OCI-LY7 (cell line): Measurements from ENCODE around the gene ADAMTSL3. TPM values are rescaled to one million over a fixed set of nuclear protein-coding genes. Genes with fewer than 3 reads are reported as not detected.

Experiments
- BruUV-seq: library from RNA; stranded (reverse); fragments of 400-500 nt; replicated peaks from 2 replicates; lab custom pipeline; 2021; lab: Mats Ljungman, UMichigan
- CTCF ChIA-PET: fragments of 300-600 bp; sonication (Branson Sonifier 250); formaldehyde crosslinking; loops from one replicate; lab custom pipeline; 2022; ENCODE audit warnings: antibody characterized with exemption; ENCODE audit not compliant: unreplicated experiment; lab: Charles Lee
- POLR2A ChIA-PET: fragments of 300-600 bp; sonication (Branson Sonifier 250); formaldehyde crosslinking; loops from one replicate; lab custom pipeline; 2022; ENCODE audit warnings: antibody characterized with exemption; lab: Charles Lee
- DNase-seq: peaks from one replicate; pipeline ENCODE4 v3.0.0-alpha.2; 2015; ENCODE audit warnings: low spot score
- H2AFZ ChIP-seq: fragments of 200-600 bp; sonication (generic), shearing (Covaris generic); 2 replicates; pipeline ENCODE4 v1.6.1; 2014; ENCODE audit warnings: mild to moderate bottlenecking, antibody characterized with exemption, low read length, moderate library complexity
- H3K27ac ChIP-seq: fragments of 200-600 bp; sonication (generic); 2 replicates; pipeline ENCODE4 v1.5.1; 2014; ENCODE audit warnings: mixed run types, low read depth, mild to moderate bottlenecking, moderate library complexity, low read length, inconsistent platforms; ENCODE audit not compliant: poor library complexity, severe bottlenecking
- H3K36me3 ChIP-seq: fragments of 200-600 bp; sonication (generic); 2 replicates; pipeline ENCODE4 v1.6.1; 2014; ENCODE audit warnings: mild to moderate bottlenecking, antibody characterized with exemption, low read length, moderate library complexity, mixed read lengths; ENCODE audit not compliant: insufficient read depth
- H3K4me1 ChIP-seq: fragments of 200-600 bp; sonication (generic); 2 replicates; pipeline ENCODE4 v1.5.1; 2014; ENCODE audit warnings: mild to moderate bottlenecking, low read length; ENCODE audit not compliant: insufficient read depth, poor library complexity, severe bottlenecking
- H3K4me2 ChIP-seq: fragments of 200-600 bp; sonication (generic); 2 replicates; pipeline ENCODE4 v1.6.1; 2014; ENCODE audit warnings: mild to moderate bottlenecking, low read length
- H3K4me3 ChIP-seq: fragments of 200-600 bp; sonication (generic); 2 replicates; pipeline ENCODE4 v1.5.1; 2014; ENCODE audit warnings: mild to moderate bottlenecking, low read depth, low read length; ENCODE audit not compliant: poor library complexity, severe bottlenecking
- H3K79me2 ChIP-seq: fragments of 200-600 bp; sonication (generic); 2 replicates; pipeline ENCODE4 v1.6.1; 2016; ENCODE audit warnings: low read depth, mild to moderate bottlenecking, low read length, moderate library complexity, mixed read lengths; ENCODE audit not compliant: insufficient read depth
- H3K9me2 ChIP-seq: fragments of 200-600 bp; sonication (generic); 2 replicates; pipeline ENCODE4 v1.6.1; 2016; ENCODE audit warnings: mild to moderate bottlenecking, low read length, mixed read lengths; ENCODE audit not compliant: insufficient read depth
- H3K9me3 ChIP-seq: fragments of 200-600 bp; sonication (generic); 2 replicates; pipeline ENCODE4 v1.6.1; 2014; ENCODE audit warnings: mild to moderate bottlenecking, mixed run types, low read length, mixed read lengths
- H4K20me1 ChIP-seq: fragments of 200-600 bp; sonication (generic); 2 replicates; pipeline ENCODE4 v1.6.1; 2014; ENCODE audit warnings: mild to moderate bottlenecking, antibody characterized with exemption, low read length, moderate library complexity, mixed read lengths; ENCODE audit not compliant: insufficient read depth
- CTCF ChIP-seq: fragments of 200-600 bp; sonication (generic); conservative IDR thresholded peaks from 2 replicates; pipeline ENCODE4 v1.5.1; 2014; ENCODE audit warnings: mild to moderate bottlenecking, antibody characterized with exemption, low read length, moderate library complexity, mixed read lengths
- EZH2phosphoT487 ChIP-seq: fragments of 200-600 bp; sonication (generic); IDR thresholded peaks from 2 replicates; pipeline ENCODE4 v1.6.1; 2018; ENCODE audit warnings: low read depth, borderline replicate concordance, mild to moderate bottlenecking, mixed run types, antibody characterized with exemption, low read length, moderate library complexity, mixed read lengths
- intact Hi-C: fragments of 100-400 bp; cut with micrococcal nuclease; formaldehyde crosslinking; loops from one replicate; pipeline ENCODE4 v1.10.0; 2022; ENCODE audit not compliant: unreplicated experiment
- total RNA-seq, 2 experiments: library from RNA; depleted of rRNA in 1 of 2; stranded (reverse); fragments of >200 nt in 1 of 2; shearing (Covaris generic) in 1 of 2; gene quantifications; 2 replicates each; pipeline ENCODE4 v1.2.3, GENCODE V29; 2014 to 2022

The ADAMTSL3 gene
- total RNA-seq, 2 experiments from 2014 or later, result not detected

- no TSS peak for BruUV-seq
Measured at GRCh38 chr15:83918011-83918410, 264.1 kb downstream of the ADAMTSL3 start.

DNA sequence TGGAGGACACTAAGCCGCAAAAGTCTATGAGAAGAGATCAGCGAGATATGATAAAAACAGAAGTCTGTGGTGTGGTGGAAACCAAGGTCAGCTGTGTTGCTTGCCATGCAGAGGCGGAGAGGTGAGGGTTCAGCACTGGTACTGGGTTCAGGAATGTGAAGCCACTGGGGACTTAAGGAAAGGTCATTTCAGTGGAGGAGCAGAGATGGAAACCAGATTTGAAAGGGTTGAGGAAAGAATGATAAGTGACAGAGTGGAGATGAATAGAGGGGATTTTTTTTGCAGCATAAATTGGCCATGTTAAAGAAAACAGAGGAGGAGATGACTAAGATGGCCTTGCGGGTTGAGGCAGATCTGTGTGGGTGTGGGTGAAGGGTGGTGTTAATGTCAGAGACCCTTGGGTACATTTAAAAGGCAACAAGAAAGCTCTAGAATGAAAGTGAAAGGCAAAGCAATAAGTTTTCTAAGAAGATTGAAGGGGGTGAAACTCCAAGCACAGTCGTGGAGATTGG lies 265.5 kb downstream of the ADAMTSL3 start:
- ChIA-PET CTCF (no interaction called here), POLR2A (no interaction called here)
- H3K9me2 ChIP-seq, result no peaks in the 10 kb centered on the region
- no peak overlapping the region for H3K4me3 ChIP-seq
- intact Hi-C loops, result no loop called here
- no peak overlapping the region for H3K27ac ChIP-seq
- no peak for DNase-seq
- no peaks in the 10 kb centered on the region for H3K4me1 ChIP-seq
- no peak overlapping the region for H2AFZ ChIP-seq
- TF ChIP-seq CTCF, result no peak
- no peak for TF ChIP-seq EZH2phosphoT487
- no peaks in the 10 kb centered on the region for H3K9me3 ChIP-seq
- no TSS peak for BruUV-seq
- H3K36me3 ChIP-seq, result no peaks in the 10 kb centered on the region
- no peaks in the 10 kb centered on the region for H4K20me1 ChIP-seq
- H3K79me2 ChIP-seq, result no peaks in the 10 kb centered on the region
- H3K4me2 ChIP-seq, result no peak overlapping the region

More at GRCh38 chr15:83918011-83918410, 264.1 kb downstream of the ADAMTSL3 start:
- Histone ChIP-seq H4K20me1 (no peaks in the 10 kb centered on the region), H3K36me3 (no peaks in the 10 kb centered on the region), H3K4me2 (no peak overlapping the region), H3K79me2 (no peaks in the 10 kb centered on the region), H3K4me1 (no peaks in the 10 kb centered on the region), H3K9me3 (no peaks in the 10 kb centered on the region), H3K9me2 (no peaks in the 10 kb centered on the region), H2AFZ (no peak overlapping the region), H3K4me3 (no peak overlapping the region), H3K27ac (no peak overlapping the region)
- CTCF ChIA-PET, result no interaction called here
- DNase-seq, result no peak
- POLR2A ChIA-PET, result interaction anchor here (0.6 kb wide), 1 partner anchor 474 kb away, joined by 6 read pairs; no protein-coding TSS in a partner anchor
- intact Hi-C loops, result no loop called here
- TF ChIP-seq EZH2phosphoT487 (no peak), CTCF (no peak)

DNA sequence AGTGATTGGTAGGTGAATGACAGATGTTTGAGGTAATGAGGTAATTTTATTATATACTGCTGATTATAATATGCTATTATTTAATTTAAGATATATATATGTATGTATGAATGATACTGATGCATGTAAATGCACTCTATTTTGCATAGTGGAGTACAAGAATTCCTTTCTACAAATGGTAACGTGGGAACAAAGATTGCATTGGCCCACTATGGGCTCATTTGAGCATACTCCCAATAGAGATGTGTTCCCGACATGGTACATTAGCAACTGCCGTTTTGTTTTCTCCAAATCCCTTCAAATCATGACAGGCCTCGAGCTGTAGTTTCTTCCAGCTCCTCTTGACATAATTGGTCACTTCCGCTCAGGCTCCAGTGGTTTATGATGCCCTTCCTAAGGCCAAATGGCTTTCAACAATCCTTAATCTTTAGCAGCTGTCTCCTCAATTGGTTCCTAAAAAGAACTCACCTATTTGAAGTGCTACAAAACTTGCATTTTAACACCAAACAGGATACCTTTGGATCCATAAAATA lies 266.1 kb downstream of the ADAMTSL3 start:
- no peak for DNase-seq
- H3K36me3 ChIP-seq, result no peaks in the 10 kb centered on the region
- intact Hi-C loops, result no loop called here
- no peak overlapping the region for H3K27ac ChIP-seq
- BruUV-seq, result no TSS peak
- H3K79me2 ChIP-seq, result no peaks in the 10 kb centered on the region
- H4K20me1 ChIP-seq, result no peaks in the 10 kb centered on the region
- H3K4me2 ChIP-seq, result no peak overlapping the region
- no peak overlapping the region for H2AFZ ChIP-seq
- no peaks in the 10 kb centered on the region for H3K9me3 ChIP-seq
- TF ChIP-seq CTCF (no peak), EZH2phosphoT487 (no peak)
- POLR2A ChIA-PET, result no interaction called here
- H3K9me2 ChIP-seq, result no peaks in the 10 kb centered on the region
- CTCF ChIA-PET, result no interaction called here
- H3K4me3 ChIP-seq, result no peak overlapping the region
- no peaks in the 10 kb centered on the region for H3K4me1 ChIP-seq
